Occipital lobe (tissue), 2 donors: Measurements from ENCODE around the gene WDR59. TPM values are rescaled to one million over a fixed set of nuclear protein-coding genes. Genes with fewer than 3 reads are reported as not detected.

Source experiments
- DNase-seq: peaks from one replicate; lab custom pipeline; 2025; lab: John Stamatoyannopoulos, UW
- total RNA-seq: library from RNA; depleted of rRNA; stranded (reverse); fragments of >200 nt; gene quantifications from one replicate; pipeline ENCODE4 v1.2.3, GENCODE V29; 2014

Gene WDR59
- total RNA-seq, 1 donor from 2014 or later, result 18.7 TPM

GRCh38 chr16:74903901-74904678 lies 80.8 kb downstream of the WDR59 start:
- DNase-seq, result no peak

DNA sequence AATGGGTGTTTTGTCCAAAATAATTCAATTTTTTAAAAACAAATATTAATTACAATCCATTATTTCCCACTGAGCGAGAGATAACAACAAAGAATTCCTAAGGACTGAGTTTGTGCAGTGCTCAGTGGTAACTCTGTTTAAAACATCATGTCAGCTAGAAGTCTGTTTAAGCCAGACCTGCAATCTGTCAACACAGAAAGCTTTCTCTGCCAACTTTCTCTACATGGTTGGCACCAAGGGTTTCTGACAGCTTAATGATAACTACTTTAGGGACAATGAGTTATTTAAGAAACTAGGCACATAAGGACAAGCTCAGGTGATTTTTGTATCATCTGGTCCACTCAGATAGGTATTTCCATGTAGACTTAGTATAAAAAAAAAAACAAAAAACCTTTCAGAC lies 81.8 kb downstream of the WDR59 start:
- DNase-seq, result no peak

DNA sequence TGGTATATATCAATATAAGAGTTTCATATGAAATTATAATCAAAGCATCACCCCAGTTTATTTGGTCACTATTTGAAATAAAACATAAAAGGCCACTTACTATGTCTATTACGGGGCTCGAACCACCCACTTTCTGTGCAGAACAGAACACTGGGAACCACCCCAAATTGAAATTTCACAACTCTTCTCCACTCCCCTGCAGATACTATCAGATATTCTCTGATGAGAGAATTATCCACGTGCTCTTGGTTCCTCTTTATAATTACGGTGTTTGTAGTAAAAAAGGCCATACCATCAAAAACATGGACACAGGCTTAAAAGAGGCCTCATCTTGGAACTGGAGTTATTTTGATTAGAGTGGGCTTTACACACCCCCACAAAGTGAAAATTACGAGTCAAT lies 82.8 kb downstream of the WDR59 start:
- no peak for DNase-seq

DNA sequence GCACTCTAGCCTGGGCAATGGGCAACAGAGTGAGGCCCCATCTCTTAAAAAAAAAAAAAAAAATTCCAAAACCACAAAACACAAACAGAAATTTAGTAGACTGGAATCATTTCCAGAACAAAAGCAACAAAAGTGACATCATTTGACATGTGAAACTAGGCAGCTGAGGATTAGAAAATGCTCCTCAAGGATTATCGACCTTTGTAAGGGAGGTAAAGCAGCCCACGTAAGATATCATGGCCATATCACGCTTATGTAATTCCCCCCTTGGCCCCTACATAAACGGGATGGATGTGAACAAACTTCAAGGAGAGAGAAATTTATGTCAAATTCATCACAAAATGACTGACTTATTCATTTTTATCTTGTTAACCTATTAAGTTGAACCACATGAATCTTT lies 83.3 kb downstream of the WDR59 start:
- DNase-seq, result no peak

GRCh38 chr16:74899816-74900215 lies 85.1 kb downstream of the WDR59 start:
- DNase-seq, result no peak

DNA sequence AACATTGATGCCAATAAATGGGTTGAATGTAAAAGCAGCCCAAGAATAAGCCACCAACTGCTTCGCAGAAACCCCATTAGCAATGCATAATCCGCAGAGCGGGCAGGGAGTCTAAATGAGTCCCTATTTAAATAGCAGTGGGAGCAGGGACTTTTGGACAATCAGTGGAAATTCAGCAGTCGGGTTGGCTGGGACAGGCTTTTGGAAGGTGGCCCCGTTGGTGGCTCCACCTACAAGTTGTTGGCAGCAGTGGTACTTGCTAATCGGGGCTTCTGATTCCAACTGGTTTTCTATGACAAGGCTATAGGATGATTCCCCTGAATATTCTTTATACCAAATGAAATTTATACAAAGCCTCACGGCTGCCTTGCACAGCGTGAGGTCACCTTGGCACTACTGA lies 86.3 kb downstream of the WDR59 start:
- no peak for DNase-seq

GRCh38 chr16:74896389-74897370 lies 88.2 kb downstream of the WDR59 start:
- DNase-seq, result peak; percentile 7

- no peak for DNase-seq
Observed at GRCh38 chr16:74893541-74893940, 91.4 kb downstream of the WDR59 start.

- DNase-seq, result no peak
Observed at GRCh38 chr16:74892574-74893461, 92.1 kb downstream of the WDR59 start.

DNA sequence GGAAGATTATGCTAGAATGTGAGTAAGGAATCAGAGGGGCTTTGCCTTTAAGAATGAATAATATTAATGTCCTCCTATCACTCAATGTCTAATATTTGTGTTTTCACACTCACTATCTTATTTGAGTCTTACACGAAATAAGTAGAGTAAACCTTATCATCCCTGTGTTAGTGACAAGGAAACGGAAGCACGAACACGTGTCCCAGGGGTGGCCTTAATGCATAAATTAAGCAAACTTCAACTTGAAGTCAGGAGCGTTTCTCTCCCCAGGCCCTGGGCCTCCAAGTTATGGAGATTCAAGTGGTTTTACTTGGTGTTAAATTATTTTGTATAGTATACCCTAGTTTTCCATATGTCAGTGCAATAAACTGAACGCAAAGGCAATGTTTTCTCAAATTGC lies 96.0 kb downstream of the WDR59 start:
- no peak for DNase-seq

DNA sequence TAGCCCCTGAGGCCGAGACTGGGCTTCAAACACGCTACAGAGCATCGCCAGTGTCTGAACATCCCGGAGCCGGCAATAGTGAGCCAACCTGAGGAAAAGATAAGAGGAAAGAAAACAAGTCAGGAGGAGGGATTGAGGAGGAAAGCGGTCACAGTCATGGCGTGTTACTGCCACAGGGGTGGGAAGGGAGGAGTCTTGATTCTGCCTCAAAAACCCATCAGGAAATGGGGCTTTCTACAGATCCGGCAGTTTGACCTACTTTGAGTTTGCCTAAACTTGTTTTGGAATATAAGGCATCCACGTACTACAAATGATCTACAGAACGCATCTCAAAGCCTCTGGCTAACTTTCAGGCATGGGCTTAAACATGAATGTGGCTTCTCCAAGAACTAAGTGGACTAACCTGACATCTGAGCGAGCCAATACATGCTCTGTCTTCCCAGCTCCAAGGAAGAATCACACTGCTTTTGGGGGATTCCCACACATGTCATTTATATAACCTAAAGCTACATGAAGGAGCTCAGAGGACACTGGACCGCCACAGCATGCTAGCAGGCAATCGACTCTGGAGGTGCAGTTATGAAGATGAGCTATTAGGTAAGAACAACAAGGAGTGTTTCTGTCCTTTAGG lies 96.6 kb downstream of the WDR59 start:
- DNase-seq, result no peak

- no peak for DNase-seq
Observed at GRCh38 chr16:74887084-74887483, 97.8 kb downstream of the WDR59 start.

DNA sequence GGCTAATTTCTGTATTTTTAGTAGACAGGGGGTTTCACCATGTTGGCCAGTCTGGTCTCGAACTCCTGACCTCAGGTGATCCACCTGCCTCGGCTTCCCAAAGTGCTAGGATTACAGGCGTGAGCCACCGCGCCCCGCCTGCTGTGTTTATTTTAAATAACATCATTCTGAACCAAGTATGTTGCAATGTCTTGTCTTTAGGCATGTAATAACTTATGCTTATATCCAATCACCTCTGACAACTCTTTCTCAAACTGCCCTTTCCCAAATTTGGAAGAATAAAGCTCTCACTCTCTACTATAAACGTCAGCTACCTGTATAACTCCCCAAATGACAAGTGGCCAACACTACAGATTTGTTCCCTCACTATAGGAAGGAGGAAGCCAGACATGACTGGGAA lies 107.2 kb downstream of the WDR59 start:
- no peak for DNase-seq

GRCh38 chr16:74874912-74875546 lies 109.9 kb downstream of the WDR59 start:
- no peak for DNase-seq

DNA sequence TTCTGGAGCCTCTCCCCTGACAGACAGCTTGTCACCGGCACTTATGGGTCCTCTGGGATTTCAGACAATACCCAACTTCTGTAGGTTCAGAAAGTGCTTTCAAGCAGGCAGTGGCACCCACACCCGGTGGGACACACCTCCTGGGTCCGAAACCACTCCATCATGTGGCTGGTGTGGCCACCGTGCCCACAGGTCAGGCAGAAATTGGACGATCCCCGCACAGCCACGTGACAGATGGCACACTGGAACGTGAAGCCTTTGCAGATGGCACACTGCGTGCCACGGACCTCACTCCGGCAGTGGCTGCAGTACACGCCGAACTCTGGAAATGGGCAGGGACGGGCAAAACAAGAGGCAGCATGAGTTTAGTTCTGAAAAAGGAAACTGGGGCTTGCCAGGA lies 110.8 kb downstream of the WDR59 start:
- DNase-seq, result no peak

GRCh38 chr16:74872302-74872701 lies 112.6 kb downstream of the WDR59 start:
- no peak for DNase-seq

GRCh38 chr16:74871608-74872007 lies 113.3 kb downstream of the WDR59 start:
- DNase-seq, result no peak

- no peak for DNase-seq
Observed at GRCh38 chr16:74868501-74868900, 116.4 kb downstream of the WDR59 start.

DNA sequence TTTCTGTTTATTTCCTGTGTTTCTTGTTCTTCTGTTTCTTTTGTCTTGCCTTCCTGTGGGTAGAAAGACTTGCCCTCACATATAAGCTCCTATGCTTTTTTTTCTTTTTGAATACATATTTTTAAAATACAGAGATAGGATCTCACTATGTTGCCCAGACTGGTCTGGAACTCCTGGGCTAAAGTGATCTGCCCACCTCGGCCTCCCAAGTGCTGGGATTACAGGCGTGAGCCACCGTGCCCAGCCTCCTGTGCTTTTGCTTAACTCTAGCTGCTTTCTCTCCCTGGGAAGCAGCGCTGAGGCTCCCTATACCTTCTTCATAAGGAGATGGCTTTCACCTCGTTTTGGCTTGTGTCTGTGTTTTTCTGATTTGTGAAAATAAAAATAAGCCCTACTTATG lies 116.9 kb downstream of the WDR59 start:
- DNase-seq, result no peak

GRCh38 chr16:74867281-74867849 lies 117.6 kb downstream of the WDR59 start:
- no peak for DNase-seq
